Heart left ventricle (tissue), 13 donors: ENCODE results near the gene STIM1.

Experiments used
- CTCF ChIP-seq, 12 donors: fragments of 200-600 bp; sonication (generic) in 4 of 12; IDR thresholded peaks; one replicate each; pipeline versions ENCODE4 v1.5.0 to v1.8.0; 2018 to 2022; ENCODE audit warnings: antibody characterized with exemption in 12 of 12, mild to moderate bottlenecking in 5 of 12
- POLR2A ChIP-seq, 2 donors: fragments of 450-650 bp; IDR thresholded peaks; one replicate each; pipeline ENCODE4 v1.6.1; 2017; ENCODE audit warnings: antibody characterized with exemption in 2 of 2, mild to moderate bottlenecking in 2 of 2, moderate library complexity in 2 of 2
- donor health status: ischemic (EF 13 %, LVEDD 7.1; RV severe dilation, severe dysfunction).
- donor health status: DM: no; HTN: yes; CAD: no.
- donor health status: DM: no; HTN: no; CAD: no.
- donor health status: ischemic (EF 25% LVEDD 6.9; RV normal size, moderate dysfunction).
- donor health status: ischemic (EF 25% LVEDD 5.7; RV mildly dilated, moderate dysfunction).
- donor health status: ischemic (EF 35%, LVEDD 5.7; RV mildly dilated, moderate dysfunction).
- donor health status: nonischemic (EF 11% LVEDD 7.7; RV severe dilation, severe dysfunction).
- donor health status: DM: yes; HTN: yes; CAD: no.
- donor health status: PGD.
- donor health status: ischemic (EF 29% LVEDD 5.4; RV normal size, mild dysfunction).
- donor health status: nonischemic (EF 23%, LVEDD 6.1; RV moderate dilation, normal function).

- no peak for TF ChIP-seq CTCF (IDR thresholded peaks at IDR 0.05)
- no peak for TF ChIP-seq POLR2A (IDR thresholded peaks at IDR 0.05)
These were observed 227.7 kb downstream of the STIM1 start for GRCh38 chr11:4083198-4083597.
